IMR-90 (cell line): ENCODE data around the gene RAB30. TPM values are rescaled to one million over a fixed set of nuclear protein-coding genes. Genes with fewer than 3 reads are reported as not detected.

ENCODE experiments used
- ATAC-seq: fragments of 200-7000 bp; cut with Tn5 transposase; 2 replicates; pipeline ENCODE4 v1.9.1; 2020; ENCODE audit warnings: low read depth, mild to moderate bottlenecking, moderate library complexity
- BruUV-seq: library from RNA; stranded (reverse); fragments of 400-500 nt; replicated peaks from 2 replicates; lab custom pipeline; 2021; lab: Mats Ljungman, UMichigan
- CTCF ChIA-PET: fragments of 300-600 bp; formaldehyde crosslinking; extraction: SDS; loops from one replicate; lab custom pipeline; 2021; ENCODE audit warnings: antibody characterized with exemption; lab: Yijun Ruan, JAX
- POLR2A ChIA-PET: fragments of 300-600 bp; sonication (Branson Sonifier 250); formaldehyde crosslinking; loops from one replicate; lab custom pipeline; 2022; ENCODE audit warnings: antibody characterized with exemption; ENCODE audit not compliant: unreplicated experiment; lab: Charles Lee
- DNase-seq: peaks from one replicate; pipeline ENCODE4 v3.0.0; 2013
- H2AFZ ChIP-seq: replicated peaks from 2 replicates; pipeline ENCODE3; 2013; ENCODE audit warnings: low read length, mild to moderate bottlenecking; ENCODE audit not compliant: poor library complexity
- H2AK5ac ChIP-seq: 2 replicates; pipeline ENCODE4 v1.6.1; 2013; ENCODE audit warnings: low read depth, low read length, inconsistent platforms
- H2AK9ac ChIP-seq: replicated peaks from 2 replicates; pipeline ENCODE3; 2013; ENCODE audit warnings: mild to moderate bottlenecking, low read depth, low read length, moderate library complexity; ENCODE audit not compliant: poor library complexity
- H2BK120ac ChIP-seq: 2 replicates; pipeline ENCODE4 v1.6.1; 2013; ENCODE audit warnings: low read depth, low read length, inconsistent platforms
- H2BK15ac ChIP-seq: 3 replicates; pipeline ENCODE4 v1.6.1; 2013; ENCODE audit warnings: low read depth, low read length, inconsistent platforms
- H2BK20ac ChIP-seq: 2 replicates; pipeline ENCODE4 v1.6.1; 2013; ENCODE audit warnings: low read depth, mild to moderate bottlenecking, inconsistent platforms, low read length, moderate library complexity
- H2BK5ac ChIP-seq: 2 replicates; pipeline ENCODE4 v1.6.1; 2013; ENCODE audit warnings: mild to moderate bottlenecking, low read depth, low read length, inconsistent platforms; ENCODE audit not compliant: poor library complexity, severe bottlenecking
- H3K14ac ChIP-seq: replicated peaks from 2 replicates; pipeline ENCODE4 v1.6.1; 2013; ENCODE audit warnings: low read depth, low read length, inconsistent platforms
- H3K18ac ChIP-seq: 2 replicates; pipeline ENCODE4 v1.6.1; 2013; ENCODE audit warnings: low read depth, low read length, control low read depth
- H3K23ac ChIP-seq: 2 replicates; pipeline ENCODE4 v1.6.1; 2013; ENCODE audit warnings: low read depth, low read length, inconsistent platforms
- H3K27ac ChIP-seq: 2 replicates; pipeline ENCODE4 v1.5.1; 2013; ENCODE audit warnings: mild to moderate bottlenecking, control low read depth, low read length; ENCODE audit not compliant: insufficient read depth
- H3K27me3 ChIP-seq: 2 replicates; pipeline ENCODE4 v1.6.1; 2013; ENCODE audit warnings: low read length; ENCODE audit not compliant: control insufficient read depth, insufficient read depth
- H3K36me3 ChIP-seq: 2 replicates; pipeline ENCODE4 v1.6.1; 2013; ENCODE audit warnings: low read length, mixed read lengths; ENCODE audit not compliant: control insufficient read depth, insufficient read depth
- H3K4ac ChIP-seq: 2 replicates; pipeline ENCODE4 v1.6.1; 2013; ENCODE audit warnings: low read depth, low read length, inconsistent platforms
- H3K4me1 ChIP-seq: 2 replicates; pipeline ENCODE4 v1.6.1; 2013; ENCODE audit warnings: low read length, mixed read lengths; ENCODE audit not compliant: control insufficient read depth, insufficient read depth
- H3K4me2 ChIP-seq: 2 replicates; pipeline ENCODE4 v1.6.1; 2013; ENCODE audit warnings: low read depth, mild to moderate bottlenecking, control low read depth, low read length, moderate library complexity
- H3K4me3 ChIP-seq: 2 replicates; pipeline ENCODE4 v1.5.1; 2013; ENCODE audit warnings: low read depth, mild to moderate bottlenecking, control low read depth, low read length, moderate library complexity; ENCODE audit not compliant: insufficient read depth
- H3K56ac ChIP-seq: 2 replicates; pipeline ENCODE4 v1.6.1; 2013; ENCODE audit warnings: low read length, inconsistent platforms; ENCODE audit not compliant: insufficient read depth; ENCODE audit errors: extremely low read depth
- H3K79me1 ChIP-seq, 2 experiments: 2 replicates each; pipeline ENCODE4 v1.6.1; 2013; ENCODE audit warnings: low read length in 2 of 2, inconsistent platforms in 1 of 2, low read depth in 1 of 2
- H3K9ac ChIP-seq: 2 replicates; pipeline ENCODE4 v1.6.1; 2013; ENCODE audit warnings: low read depth, low read length, control low read depth
- H3K9me1 ChIP-seq: 2 replicates; pipeline ENCODE4 v1.6.1; 2013; ENCODE audit warnings: low read length, inconsistent platforms; ENCODE audit not compliant: insufficient read depth
- H3K9me3 ChIP-seq: 2 replicates; pipeline ENCODE4 v1.6.1; 2013; ENCODE audit warnings: low read length; ENCODE audit not compliant: control insufficient read depth, insufficient read depth
- H4K20me1 ChIP-seq: 2 replicates; pipeline ENCODE4 v1.6.1; 2013; ENCODE audit warnings: low read length, inconsistent platforms; ENCODE audit not compliant: insufficient read depth
- H4K5ac ChIP-seq: 2 replicates; pipeline ENCODE4 v1.6.1; 2013; ENCODE audit warnings: mild to moderate bottlenecking, low read depth, low read length, control low read depth
- H4K8ac ChIP-seq, 2 experiments: 2 replicates each; pipeline ENCODE4 v1.6.1; 2013; ENCODE audit warnings: low read depth in 2 of 2, low read length in 2 of 2, control low read depth in 1 of 2, inconsistent platforms in 1 of 2
- H4K91ac ChIP-seq: 2 replicates; pipeline ENCODE4 v1.6.1; 2013; ENCODE audit warnings: low read depth, low read length, inconsistent platforms; ENCODE audit not compliant: insufficient read depth
- FOS ChIP-seq: fragments of 150-350 bp; IDR thresholded peaks from 2 replicates; pipeline ENCODE4 v1.6.1; 2016; ENCODE audit warnings: low read depth, low read length
- MAFK ChIP-seq: IDR thresholded peaks from 2 replicates; pipeline ENCODE4 v1.6.1; 2012; ENCODE audit warnings: low read depth, low read length, improper control_type of control experiment
- MAZ ChIP-seq: IDR thresholded peaks from 2 replicates; pipeline ENCODE4 v1.6.1; 2012; ENCODE audit warnings: low read depth, mild to moderate bottlenecking, low read length, improper control_type of control experiment, moderate library complexity, borderline replicate concordance
- MXI1 ChIP-seq: IDR thresholded peaks from 2 replicates; pipeline ENCODE4 v1.6.1; 2012; ENCODE audit warnings: low read depth, mild to moderate bottlenecking, low read length, moderate library complexity, borderline replicate concordance
- NFE2L2 ChIP-seq: fragments of 150-350 bp; IDR thresholded peaks from 2 replicates; pipeline ENCODE4 v1.6.1; 2016; ENCODE audit warnings: low read depth, mild to moderate bottlenecking, low read length
- RAD21 ChIP-seq: IDR thresholded peaks from 2 replicates; pipeline ENCODE4 v1.6.1; 2012; ENCODE audit warnings: low read length, improper control_type of control experiment
- WGBS, 2 experiments: methylation state at CpG; one replicate each; pipeline versions ENCODE4 v1.1.5 to v1.1.7; 2013; ENCODE audit warnings: missing lambda C conversion rate in 2 of 2; ENCODE audit not compliant: insufficient read length in 1 of 2; ENCODE audit errors: extremely low coverage in 2 of 2; 5-methylcytosine and 5-hydroxymethylcytosine counted together
- dilution Hi-C: fragments of 300-500 bp; cut with HindIII; formaldehyde crosslinking; loops from one replicate; pipeline ENCODE4 v1.14.3; 2018; ENCODE audit warnings: low sequenced_read_pairs; ENCODE audit not compliant: unreplicated experiment
- in situ Hi-C: fragments of 300-500 bp; cut with MboI; formaldehyde crosslinking; loops from 3 replicates; pipeline ENCODE4 v1.14.3; 2019; ENCODE audit warnings: low sequenced_read_pairs, inconsistent platforms, mixed read lengths
- intact Hi-C: fragments of 100-400 bp; cut with micrococcal nuclease; formaldehyde crosslinking; loops from 2 replicates; pipeline ENCODE4 v1.10.0; 2022
- polyA plus RNA-seq, 3 experiments: library from polyadenylated mRNA; depleted of rRNA; stranded (reverse); fragments of >200 nt; gene quantifications; 2 replicates each; pipeline ENCODE4 v1.2.3, GENCODE V29; 2012; ENCODE audit warnings: low replicate concordance in 1 of 3
- total RNA-seq: library from RNA; depleted of rRNA; stranded (reverse); fragments of >200 nt; gene quantifications from 2 replicates; pipeline ENCODE4 v1.2.3, GENCODE V29; 2012

RAB30 gene
- total and polyA plus RNA-seq, 2 of the 4 experiments (the other 2 are of a cell fraction) = 7.2 to 25.6 TPM

- Histone ChIP-seq H3K4me3 (no peak overlapping the region), H3K14ac (no peak overlapping the region), H3K4me1 (no peaks in the 10 kb centered on the region), H4K91ac (no peak overlapping the region), H4K5ac (no peak overlapping the region), H3K18ac (no peak overlapping the region), H2BK20ac (no peak overlapping the region), H3K27me3 (no peaks in the 10 kb centered on the region), H3K9ac (no peak overlapping the region), H3K4me2 (no peak overlapping the region), H2BK5ac (no peak overlapping the region), H3K56ac (no peak overlapping the region), H2AFZ (no peak overlapping the region), H2AK9ac (no peak overlapping the region), H3K23ac (no peak overlapping the region), H2AK5ac (no peak overlapping the region), H3K4ac (no peak overlapping the region), H2BK120ac (no peak overlapping the region), H3K79me1 (no peaks in the 10 kb centered on the region), H4K8ac (no peak overlapping the region), H3K9me3 (no peaks in the 10 kb centered on the region), H3K36me3 (no peaks in the 10 kb centered on the region), H3K27ac (no peak overlapping the region), H3K9me1 (peaks cover 6% of the 10 kb centered on the region; the same call in 1 of the 2 replicates), H2BK15ac (no peak overlapping the region), H4K20me1 (no peaks in the 10 kb centered on the region)
- intact Hi-C loops = no loop called here
- no TSS peak for BruUV-seq
- WGBS, 2 experiments = no CpG with 5 or more reads among the region's 2 CpGs
- ATAC-seq (no peak), DNase-seq (no peak)
- CTCF ChIA-PET = interaction anchor here (1.2 kb wide), 1 partner anchor 9 kb away, joined by 7 read pairs; no protein-coding TSS in a partner anchor
- TF ChIP-seq FOS (no peak), RAD21 (no peak), MAZ (no peak), MXI1 (no peak), MAFK (no peak), NFE2L2 (no peak)
- dilution Hi-C loops = no loop called here
- in situ Hi-C loops = no loop called here
- POLR2A ChIA-PET = no interaction called here
These were observed 132.2 kb downstream of the RAB30 start for GRCh38 chr11:82939456-82939855.
